ENCODE measurements around the gene CNTN2.

DNA sequence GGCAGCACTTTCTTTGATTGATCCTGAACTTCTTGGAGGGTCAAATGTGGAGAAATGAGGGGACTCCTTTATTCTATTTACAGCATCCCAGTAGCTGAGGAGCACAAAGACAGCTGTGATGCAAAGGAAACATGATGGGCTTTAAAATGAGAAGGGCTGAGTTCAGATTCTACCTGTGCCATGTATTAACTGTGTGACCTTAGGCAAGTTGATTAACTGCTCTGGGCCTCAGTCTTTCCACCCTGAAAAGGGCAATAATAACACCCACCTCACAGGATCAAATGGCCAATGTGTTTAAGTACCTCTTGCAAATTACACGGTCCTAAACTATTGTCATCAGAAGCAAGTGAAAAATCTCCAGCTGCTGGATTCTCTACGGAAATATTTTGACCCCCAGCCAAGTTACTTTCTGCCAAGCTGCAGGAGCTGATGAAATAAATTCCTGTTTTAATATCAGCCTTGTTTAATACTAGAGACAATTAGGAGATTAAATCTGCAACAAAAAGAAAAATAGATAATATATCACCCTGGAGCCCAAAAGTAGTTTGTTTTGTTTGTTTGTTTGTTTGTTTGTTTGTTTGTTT, 25.5 kb downstream of the CNTN2 start:
- TF ChIP-seq, protein P1, sequence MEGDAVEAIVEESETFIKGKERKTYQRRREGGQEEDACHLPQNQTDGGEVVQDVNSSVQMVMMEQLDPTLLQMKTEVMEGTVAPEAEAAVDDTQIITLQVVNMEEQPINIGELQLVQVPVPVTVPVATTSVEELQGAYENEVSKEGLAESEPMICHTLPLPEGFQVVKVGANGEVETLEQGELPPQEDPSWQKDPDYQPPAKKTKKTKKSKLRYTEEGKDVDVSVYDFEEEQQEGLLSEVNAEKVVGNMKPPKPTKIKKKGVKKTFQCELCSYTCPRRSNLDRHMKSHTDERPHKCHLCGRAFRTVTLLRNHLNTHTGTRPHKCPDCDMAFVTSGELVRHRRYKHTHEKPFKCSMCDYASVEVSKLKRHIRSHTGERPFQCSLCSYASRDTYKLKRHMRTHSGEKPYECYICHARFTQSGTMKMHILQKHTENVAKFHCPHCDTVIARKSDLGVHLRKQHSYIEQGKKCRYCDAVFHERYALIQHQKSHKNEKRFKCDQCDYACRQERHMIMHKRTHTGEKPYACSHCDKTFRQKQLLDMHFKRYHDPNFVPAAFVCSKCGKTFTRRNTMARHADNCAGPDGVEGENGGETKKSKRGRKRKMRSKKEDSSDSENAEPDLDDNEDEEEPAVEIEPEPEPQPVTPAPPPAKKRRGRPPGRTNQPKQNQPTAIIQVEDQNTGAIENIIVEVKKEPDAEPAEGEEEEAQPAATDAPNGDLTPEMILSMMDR (IDR thresholded peaks at IDR 0.05; ENCODE audit: poor library complexity): no peak
- no peak for TF ChIP-seq EZH2phosphoT487 (IDR thresholded peaks at IDR 0.05; ENCODE audit: low read depth, severe bottlenecking, unreplicated experiment)
